NT2/D1 (cell line): Measurements from ENCODE around the gene SUPT20H.
A peak's percentile ranks its signal among the peaks of the same experiment; 100 is the strongest.

Experiments used
- DNase-seq: peaks from one replicate; pipeline ENCODE4 v3.0.0-alpha.2; 2011; ENCODE audit warnings: low read depth, low spot score
- H3K27me3 ChIP-seq: 2 replicates; pipeline ENCODE4 v1.6.0; 2011; ENCODE audit warnings: mild to moderate bottlenecking; ENCODE audit not compliant: insufficient read length, insufficient read depth
- H3K36me3 ChIP-seq: 2 replicates; pipeline ENCODE4 v1.6.1; 2011; ENCODE audit warnings: mild to moderate bottlenecking, low read length, mixed read lengths; ENCODE audit not compliant: insufficient read depth, insufficient read length
- H3K4me1 ChIP-seq: 2 replicates; pipeline ENCODE4 v1.5.1; 2011; ENCODE audit not compliant: insufficient read depth, insufficient read length
- H3K4me3 ChIP-seq: 2 replicates; pipeline ENCODE4 v1.5.1; 2011; ENCODE audit warnings: low read depth; ENCODE audit not compliant: insufficient read length
- H3K9ac ChIP-seq: 2 replicates; pipeline ENCODE4 v1.6.0; 2011; ENCODE audit warnings: low read depth; ENCODE audit not compliant: insufficient read length
- H3K9me3 ChIP-seq: 2 replicates; pipeline ENCODE4 v1.5.1; 2011; ENCODE audit warnings: mild to moderate bottlenecking, low read length; ENCODE audit not compliant: insufficient read depth
- SUZ12 ChIP-seq: IDR thresholded peaks from 2 replicates; pipeline ENCODE4 v1.6.1; 2011; ENCODE audit not compliant: insufficient read length, insufficient read depth; ENCODE audit errors: extremely low read depth
- YY1 ChIP-seq: IDR thresholded peaks from 2 replicates; pipeline ENCODE4 v1.6.1; 2011; ENCODE audit not compliant: insufficient read length, insufficient read depth
- ZNF274 ChIP-seq: IDR thresholded peaks from 2 replicates; pipeline ENCODE4 v1.6.1; 2011; ENCODE audit warnings: mild to moderate bottlenecking, low read depth, low read length

SUPT20H gene

GRCh38 chr13:37009692-37010091, 49.8 kb downstream of the SUPT20H start:
- TF ChIP-seq ZNF274 (no peak), SUZ12 (no peak), YY1 (no peak)
- no peaks in the 10 kb centered on the region for H3K9me3 ChIP-seq
- no peak for DNase-seq
- H3K9ac ChIP-seq = no peak overlapping the region
- no peaks in the 10 kb centered on the region for H3K27me3 ChIP-seq
- H3K4me3 ChIP-seq = no peak overlapping the region
- H3K4me1 ChIP-seq = no peaks in the 10 kb centered on the region
- peaks cover 70% of the 10 kb centered on the region for H3K36me3 ChIP-seq

GRCh38 chr13:37001921-37002250, 57.6 kb downstream of the SUPT20H start:
- H3K9me3 ChIP-seq = no peaks in the 10 kb centered on the region
- TF ChIP-seq ZNF274 (no peak), YY1 (no peak), SUZ12 (no peak)
- no peak for DNase-seq
- H3K27me3 ChIP-seq = no peaks in the 10 kb centered on the region
- H3K4me1 ChIP-seq = no peaks in the 10 kb centered on the region
- H3K4me3 ChIP-seq = peak overlapping the region; percentile 92
- peak overlapping the region; percentile 56 for H3K9ac ChIP-seq
- peaks cover 39% of the 10 kb centered on the region for H3K36me3 ChIP-seq

- peak; percentile 78 for TF ChIP-seq YY1
- TF ChIP-seq ZNF274 = no peak
- DNase-seq = peak; percentile 71
- Histone ChIP-seq H3K4me3 (peak within 1 kb of the TSS; percentile 86), H3K9me3 (no peaks in the 10 kb centered on the region), H3K36me3 (peaks cover 30% of the 10 kb centered on the region), H3K4me1 (no peaks in the 10 kb centered on the region), H3K27me3 (no peaks in the 10 kb centered on the region), H3K9ac (peak within 1 kb of the TSS; percentile 97)
Measured at GRCh38 chr13:36999054-36999714, 60.3 kb downstream of the SUPT20H start, which contains the start of gene ALG5. Gene ALG5 (minus strand): TSS chr13:36999340. CDS start chr13:36999300, 40 bp downstream.

GRCh38 chr13:36998624-36999041, 60.9 kb downstream of the SUPT20H start:
- Histone ChIP-seq H3K36me3 (peaks cover 30% of the 10 kb centered on the region), H3K9ac (peak overlapping the region; percentile 90), H3K4me3 (peak overlapping the region; percentile 86), H3K27me3 (no peaks in the 10 kb centered on the region), H3K9me3 (no peaks in the 10 kb centered on the region), H3K4me1 (no peaks in the 10 kb centered on the region)
- no peak for DNase-seq
- TF ChIP-seq ZNF274 = no peak
- no peak for TF ChIP-seq SUZ12
- no peak for TF ChIP-seq YY1

GRCh38 chr13:36997716-36998427, 61.6 kb downstream of the SUPT20H start:
- Histone ChIP-seq H3K36me3 (peaks cover 29% of the 10 kb centered on the region), H3K4me3 (peak overlapping the region; percentile 86), H3K4me1 (no peaks in the 10 kb centered on the region), H3K9ac (peak overlapping the region; percentile 90), H3K27me3 (no peaks in the 10 kb centered on the region), H3K9me3 (no peaks in the 10 kb centered on the region)
- no peak for TF ChIP-seq SUZ12
- TF ChIP-seq YY1 = no peak
- no peak for TF ChIP-seq ZNF274
- DNase-seq = no peak

- no peak overlapping the region for H3K9ac ChIP-seq
- no peaks in the 10 kb centered on the region for H3K4me1 ChIP-seq
- no peak for DNase-seq
- H3K36me3 ChIP-seq = peaks cover 79% of the 10 kb centered on the region
- no peak for TF ChIP-seq YY1
- TF ChIP-seq ZNF274 = no peak
- TF ChIP-seq SUZ12 = no peak
- H3K9me3 ChIP-seq = no peaks in the 10 kb centered on the region
- no peak overlapping the region for H3K4me3 ChIP-seq
- no peaks in the 10 kb centered on the region for H3K27me3 ChIP-seq
Measured at GRCh38 chr13:36992362-36992761, 67.1 kb downstream of the SUPT20H start.

- no peak overlapping the region for H3K4me3 ChIP-seq
- TF ChIP-seq SUZ12 (no peak), ZNF274 (no peak), YY1 (no peak)
- no peaks in the 10 kb centered on the region for H3K9me3 ChIP-seq
- H3K4me1 ChIP-seq = no peaks in the 10 kb centered on the region
- no peaks in the 10 kb centered on the region for H3K27me3 ChIP-seq
- peaks cover 80% of the 10 kb centered on the region for H3K36me3 ChIP-seq
- no peak for DNase-seq
- H3K9ac ChIP-seq = no peak overlapping the region
Measured at GRCh38 chr13:36986462-36987240, 72.8 kb downstream of the SUPT20H start.
